ENCODE measurements around the gene TRERF1. TPM values are rescaled to one million over a fixed set of nuclear protein-coding genes. Genes with fewer than 3 reads are reported as not detected.

TRERF1 gene
- total and polyA plus RNA-seq, 2 of the 8 experiments (the other 6 are each of a cell fraction or from before 2014, with no cell fraction given) = 10.8 to 21.5 TPM

DNA sequence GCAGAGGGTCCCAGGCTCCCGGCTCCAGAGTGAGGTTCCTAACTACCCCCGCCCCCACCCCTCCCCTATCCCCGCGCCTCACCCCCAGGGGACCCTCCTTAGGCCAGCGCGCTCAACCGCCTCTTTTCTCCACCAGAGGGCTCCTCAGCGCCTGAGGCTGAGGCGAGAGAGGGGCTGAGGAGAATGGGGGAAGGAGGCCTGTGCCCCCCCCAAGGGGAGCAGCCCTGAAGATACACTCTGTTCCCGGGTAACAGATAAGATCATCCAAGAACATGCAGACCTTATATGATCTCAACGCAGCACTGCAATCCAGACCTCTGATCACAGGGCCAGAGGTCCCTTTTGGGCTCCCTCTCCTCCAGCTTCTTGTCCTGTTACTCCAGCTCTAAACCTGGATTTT is 190.8 kb downstream of the TRERF1 start (continued):
- TF ChIP-seq TCF12 (IDR thresholded peaks at IDR 0.05; ENCODE audit: low read depth, low read length) (no peak), CREB1 (IDR thresholded peaks at IDR 0.05) (no peak), CHD2 (IDR thresholded peaks at IDR 0.05; ENCODE audit: low read length) (no peak)

Measured in H1 (cell line).